GF-D8 (cell line): Measurements from ENCODE around the gene EVA1A.

Experiments used
- DNase-seq: peaks from one replicate; lab custom pipeline; 2025; lab: John Stamatoyannopoulos, UW

EVA1A gene

GRCh38 chr2:75589391-75590105 lies 28.8 kb upstream of the EVA1A start:
- DNase-seq = no peak

GRCh38 chr2:75587954-75588587 lies 27.3 kb upstream of the EVA1A start:
- no peak for DNase-seq

GRCh38 chr2:75586971-75587370 lies 26.2 kb upstream of the EVA1A start:
- DNase-seq = no peak

- DNase-seq = no peak
Measured at GRCh38 chr2:75582840-75583239, 22.1 kb upstream of the EVA1A start.

- DNase-seq = no peak
Measured at GRCh38 chr2:75580606-75581005, 19.9 kb upstream of the EVA1A start.

- no peak for DNase-seq
Measured at GRCh38 chr2:75580156-75580555, 19.4 kb upstream of the EVA1A start.

GRCh38 chr2:75579186-75579585 lies 18.4 kb upstream of the EVA1A start:
- no peak for DNase-seq

- no peak for DNase-seq
Measured at GRCh38 chr2:75577280-75577679, 16.5 kb upstream of the EVA1A start.

GRCh38 chr2:75574106-75574505 lies 13.4 kb upstream of the EVA1A start:
- DNase-seq = no peak

GRCh38 chr2:75573145-75573878 lies 12.6 kb upstream of the EVA1A start:
- DNase-seq = no peak

GRCh38 chr2:75571730-75572430 lies 11.1 kb upstream of the EVA1A start:
- no peak for DNase-seq

GRCh38 chr2:75570948-75571729 lies 10.4 kb upstream of the EVA1A start:
- no peak for DNase-seq

GRCh38 chr2:75570024-75570947 lies 9.5 kb upstream of the EVA1A start:
- DNase-seq = no peak

GRCh38 chr2:75569546-75569945 lies 8.8 kb upstream of the EVA1A start:
- no peak for DNase-seq

GRCh38 chr2:75568174-75568573 lies 7.4 kb upstream of the EVA1A start:
- DNase-seq = no peak

- no peak for DNase-seq
Measured at GRCh38 chr2:75565472-75566462, 5.0 kb upstream of the EVA1A start.

- no peak for DNase-seq
Measured at GRCh38 chr2:75564713-75565359, 4.1 kb upstream of the EVA1A start.

GRCh38 chr2:75564026-75564688 lies 3.4 kb upstream of the EVA1A start:
- DNase-seq = no peak
